ENCODE results near the gene NBAS.

GRCh38 chr2:15198051-15198450 lies 363.1 kb downstream of the NBAS start:
- TF ChIP-seq CTCF (conservative IDR thresholded peaks at IDR 0.05 in 1 of 2, IDR thresholded peaks at IDR 0.05 in 1 of 2; ENCODE audit: low read depth in 1 of 2, low read length in 2 of 2) (no peak), EZH2 (IDR thresholded peaks at IDR 0.05; ENCODE audit: low read length, missing control alignments) (no peak)
